Muscle of back (tissue), 11 donors: ENCODE data around the gene BEST2. TPM values are rescaled to one million over a fixed set of nuclear protein-coding genes. Genes with fewer than 3 reads are reported as not detected.
"Not testable (repeated sequence)": the region's sequence is repeated elsewhere in the genome, so short reads cannot be mapped to it uniquely, and the experiment has no call there.

Source experiments
- DNase-seq, 3 donors: peaks; one replicate each; pipeline versions ENCODE4 v3.0.0 to v3.0.0-alpha.2; 2013
- polyA plus RNA-seq, 10 donors: library from polyadenylated mRNA; unstranded; fragments of 120-200 nt; gene quantifications; one replicate each; pipeline ENCODE4 v1.2.1, GENCODE V29; 2013; ENCODE audit not compliant: insufficient read length in 10 of 10

The BEST2 gene
- polyA plus RNA-seq, 10 donors = not detected

- DNase-seq = no peak
Measured at GRCh38 chr19:12786952-12787351, 35.4 kb downstream of the BEST2 start.

DNA sequence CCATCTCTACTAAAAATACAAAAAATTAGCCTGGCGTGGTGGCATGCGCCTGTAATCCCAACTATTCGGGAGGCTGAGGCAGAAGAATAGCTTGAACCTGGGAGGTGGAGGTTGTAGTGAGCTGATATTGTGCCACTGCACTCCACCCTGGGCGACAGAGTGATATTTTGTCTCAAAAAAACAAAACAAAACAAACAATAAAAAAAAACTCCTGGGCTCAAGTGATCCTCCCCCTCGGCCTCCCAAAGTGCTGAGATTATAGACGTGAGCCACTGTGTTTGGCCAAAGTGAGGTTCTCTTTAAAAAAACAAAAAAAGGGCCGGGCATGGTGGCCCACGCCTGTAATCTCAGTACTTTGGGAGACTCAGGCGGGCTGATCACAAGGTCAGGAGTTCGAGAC, 35.9 kb downstream of the BEST2 start:
- DNase-seq = no peak

DNA sequence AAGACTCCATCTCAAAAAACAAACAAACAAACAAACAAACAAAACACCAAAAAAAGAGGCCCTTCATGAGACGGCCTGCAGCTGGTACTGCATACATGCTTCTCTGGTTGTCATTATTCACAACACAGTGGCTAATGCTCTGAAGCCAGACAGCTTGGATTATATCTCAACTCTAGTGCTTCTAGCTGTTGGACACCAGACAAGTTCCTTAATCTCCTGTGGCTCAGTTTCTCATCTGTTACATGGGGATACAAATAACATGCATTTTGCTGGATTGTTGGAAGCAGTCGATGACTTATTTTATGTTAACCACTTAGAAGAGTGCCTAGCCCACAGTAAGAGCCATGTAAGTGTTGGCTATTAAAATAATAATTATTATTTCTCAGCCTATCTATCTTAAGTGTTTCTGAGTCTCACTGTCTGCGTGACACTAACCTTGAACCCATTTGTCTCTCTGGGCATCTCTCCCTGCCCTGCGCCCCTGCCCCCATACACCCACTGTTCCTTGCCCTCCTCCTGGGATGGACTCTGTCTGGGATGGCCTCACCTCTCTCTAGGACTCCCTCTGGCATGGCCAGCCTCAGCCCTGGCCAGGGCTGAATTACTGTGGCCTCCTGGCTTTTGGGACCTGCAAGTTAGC, 36.6 kb downstream of the BEST2 start:
- DNase-seq = peak in 1 of 3 donors; percentile 91

DNA sequence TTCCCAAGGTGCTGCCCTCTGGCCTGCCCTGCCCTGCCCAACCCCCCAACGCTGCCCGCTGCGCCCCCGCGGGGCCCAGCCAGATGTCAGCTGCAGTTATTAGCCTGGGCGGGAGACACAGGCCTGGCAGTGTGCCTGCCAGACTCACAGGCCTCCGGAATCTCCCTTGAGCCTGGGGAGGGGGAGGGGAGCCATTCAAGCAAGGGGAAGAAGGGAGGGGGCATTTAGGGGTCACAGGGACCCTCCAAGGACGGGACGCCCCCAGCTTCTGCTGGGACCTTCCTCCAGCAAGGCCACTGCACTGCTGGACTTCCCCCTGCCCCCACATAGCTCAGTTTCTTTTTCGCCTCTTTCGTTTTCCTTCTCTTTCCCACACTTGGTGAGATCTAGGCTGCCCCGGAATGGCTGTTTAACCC, 37.1 kb downstream of the BEST2 start:
- DNase-seq = peak; percentile 86 to 94 (median 87)

GRCh38 chr19:12789098-12789903, 37.7 kb downstream of the BEST2 start:
- peak in 1 of 3 donors; percentile 79 for DNase-seq

GRCh38 chr19:12789904-12790619, 38.5 kb downstream of the BEST2 start:
- peak; percentile 95 to 97 (median 95) for DNase-seq

- no peak for DNase-seq
Measured at GRCh38 chr19:12790628-12791344, 39.2 kb downstream of the BEST2 start.

DNA sequence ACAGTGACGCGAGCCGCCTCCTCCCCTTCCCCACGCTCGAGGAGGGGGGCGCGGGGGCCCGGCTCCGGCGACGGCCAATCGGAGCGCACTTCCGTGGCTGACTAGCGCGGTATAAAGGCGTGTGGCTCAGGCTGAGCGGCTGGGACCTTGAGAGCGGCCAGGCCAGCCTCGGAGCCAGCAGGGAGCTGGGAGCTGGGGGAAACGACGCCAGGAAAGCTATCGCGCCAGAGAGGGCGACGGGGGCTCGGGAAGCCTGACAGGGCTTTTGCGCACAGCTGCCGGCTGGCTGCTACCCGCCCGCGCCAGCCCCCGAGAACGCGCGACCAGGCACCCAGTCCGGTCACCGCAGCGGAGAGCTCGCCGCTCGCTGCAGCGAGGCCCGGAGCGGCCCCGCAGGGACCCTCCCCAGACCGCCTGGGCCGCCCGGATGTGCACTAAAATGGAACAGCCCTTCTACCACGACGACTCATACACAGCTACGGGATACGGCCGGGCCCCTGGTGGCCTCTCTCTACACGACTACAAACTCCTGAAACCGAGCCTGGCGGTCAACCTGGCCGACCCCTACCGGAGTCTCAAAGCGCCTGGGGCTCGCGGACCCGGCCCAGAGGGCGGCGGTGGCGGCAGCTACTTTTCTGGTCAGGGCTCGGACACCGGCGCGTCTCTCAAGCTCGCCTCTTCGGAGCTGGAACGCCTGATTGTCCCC, 39.9 kb downstream of the BEST2 start, which contains the start of gene JUNB:
Gene JUNB, plus strand, starts transcription at position 142 of the 706 bp plus-strand sequence. Its CDS starts 286 bp downstream, at position 428.
- DNase-seq = peak; percentile 96 to 98 (median 97)

DNA sequence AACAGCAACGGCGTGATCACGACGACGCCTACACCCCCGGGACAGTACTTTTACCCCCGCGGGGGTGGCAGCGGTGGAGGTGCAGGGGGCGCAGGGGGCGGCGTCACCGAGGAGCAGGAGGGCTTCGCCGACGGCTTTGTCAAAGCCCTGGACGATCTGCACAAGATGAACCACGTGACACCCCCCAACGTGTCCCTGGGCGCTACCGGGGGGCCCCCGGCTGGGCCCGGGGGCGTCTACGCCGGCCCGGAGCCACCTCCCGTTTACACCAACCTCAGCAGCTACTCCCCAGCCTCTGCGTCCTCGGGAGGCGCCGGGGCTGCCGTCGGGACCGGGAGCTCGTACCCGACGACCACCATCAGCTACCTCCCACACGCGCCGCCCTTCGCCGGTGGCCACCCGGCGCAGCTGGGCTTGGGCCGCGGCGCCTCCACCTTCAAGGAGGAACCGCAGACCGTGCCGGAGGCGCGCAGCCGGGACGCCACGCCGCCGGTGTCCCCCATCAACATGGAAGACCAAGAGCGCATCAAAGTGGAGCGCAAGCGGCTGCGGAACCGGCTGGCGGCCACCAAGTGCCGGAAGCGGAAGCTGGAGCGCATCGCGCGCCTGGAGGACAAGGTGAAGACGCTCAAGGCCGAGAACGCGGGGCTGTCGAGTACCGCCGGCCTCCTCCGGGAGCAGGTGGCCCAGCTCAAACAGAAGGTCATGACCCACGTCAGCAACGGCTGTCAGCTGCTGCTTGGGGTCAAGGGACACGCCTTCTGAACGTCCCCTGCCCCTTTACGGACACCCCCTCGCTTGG, 40.7 kb downstream of the BEST2 start:
- DNase-seq = peak in 1 of 3 donors; percentile 89

GRCh38 chr19:12792853-12793289, 41.3 kb downstream of the BEST2 start:
- no peak for DNase-seq

DNA sequence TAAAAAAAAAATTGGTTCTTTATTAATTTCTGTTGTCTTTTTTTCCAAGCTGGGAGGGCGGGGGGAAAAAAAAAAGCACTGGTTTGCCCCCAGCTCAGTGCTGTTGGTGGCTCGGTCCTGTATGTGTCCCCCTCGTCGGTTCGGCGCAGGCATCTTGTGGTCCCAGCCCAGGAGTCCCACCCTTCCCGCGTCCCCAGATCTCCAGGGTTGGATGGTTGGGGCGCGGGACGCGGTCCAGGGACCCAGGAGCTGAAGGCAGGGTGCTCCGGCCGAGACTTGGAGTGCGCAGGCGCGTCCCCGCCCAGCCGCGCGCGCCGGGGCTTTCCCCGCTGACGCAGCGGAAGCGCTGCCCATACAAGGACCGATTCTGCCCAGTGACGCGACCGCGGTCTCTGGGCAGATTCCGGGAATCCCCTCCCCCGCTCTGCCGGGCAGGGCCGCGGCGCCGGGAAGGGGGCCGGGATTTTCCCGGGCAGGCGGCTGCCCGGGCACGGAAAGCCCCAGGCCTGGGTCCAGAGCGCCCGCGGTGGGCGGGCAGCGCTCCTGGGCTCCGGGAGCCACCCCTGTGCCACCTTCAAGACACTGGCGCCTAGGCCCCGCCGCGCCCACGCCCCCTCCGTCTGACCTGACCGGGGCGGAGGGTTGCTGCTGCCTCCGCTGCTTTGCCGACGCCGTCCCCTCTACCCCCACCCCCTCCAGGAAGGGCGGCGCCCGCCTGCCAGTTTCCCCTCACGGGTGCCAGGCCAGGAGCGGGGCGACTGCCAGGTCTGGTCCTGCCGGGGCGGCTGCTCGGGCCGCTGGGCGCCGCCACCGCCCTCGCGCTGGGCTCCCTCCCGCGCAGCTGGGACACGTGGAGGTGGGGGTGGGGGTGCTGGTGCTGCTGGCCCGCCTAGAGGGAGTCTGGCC, 42.0 kb downstream of the BEST2 start:
- DNase-seq = peak; percentile 95 to 98 (median 98)

DNA sequence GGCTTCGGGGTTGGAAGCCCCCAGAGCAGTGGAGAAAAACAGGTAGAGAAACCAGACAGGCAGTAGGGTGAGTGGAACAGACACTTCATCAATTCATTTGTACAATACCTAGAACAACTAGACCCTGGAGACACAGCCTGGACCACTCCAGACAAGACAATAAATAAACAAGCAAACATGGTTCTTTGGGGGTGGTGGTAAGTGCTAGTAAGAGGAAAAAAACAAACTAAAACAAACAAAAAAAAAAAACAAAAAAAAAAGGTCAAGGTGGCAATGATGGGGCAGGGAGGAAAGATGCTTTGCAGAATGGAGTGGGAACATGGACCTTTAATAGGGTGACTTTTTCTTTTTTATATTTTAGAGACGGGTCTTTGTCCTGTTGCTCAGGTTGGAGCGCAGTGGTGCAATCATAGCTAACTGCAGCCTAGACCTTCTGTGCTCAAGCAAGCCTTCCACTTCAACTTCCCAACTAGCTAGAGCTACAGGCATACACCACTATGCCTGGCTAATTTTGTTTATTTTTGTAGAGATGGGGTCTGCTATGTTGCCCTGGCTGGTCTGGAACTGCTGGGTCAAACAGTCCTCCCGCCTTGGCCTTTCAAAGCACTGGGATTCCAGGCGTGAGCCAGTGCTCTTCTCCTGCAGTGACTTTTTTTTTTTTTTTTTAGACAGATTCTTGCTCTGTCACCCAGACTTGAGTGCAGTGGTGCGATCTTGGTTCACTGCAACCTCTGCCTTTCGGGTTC, 42.8 kb downstream of the BEST2 start:
- peak in 1 of 3 donors; percentile 34 for DNase-seq

- DNase-seq = no peak
Measured at GRCh38 chr19:12794971-12795381, 43.4 kb downstream of the BEST2 start.

DNA sequence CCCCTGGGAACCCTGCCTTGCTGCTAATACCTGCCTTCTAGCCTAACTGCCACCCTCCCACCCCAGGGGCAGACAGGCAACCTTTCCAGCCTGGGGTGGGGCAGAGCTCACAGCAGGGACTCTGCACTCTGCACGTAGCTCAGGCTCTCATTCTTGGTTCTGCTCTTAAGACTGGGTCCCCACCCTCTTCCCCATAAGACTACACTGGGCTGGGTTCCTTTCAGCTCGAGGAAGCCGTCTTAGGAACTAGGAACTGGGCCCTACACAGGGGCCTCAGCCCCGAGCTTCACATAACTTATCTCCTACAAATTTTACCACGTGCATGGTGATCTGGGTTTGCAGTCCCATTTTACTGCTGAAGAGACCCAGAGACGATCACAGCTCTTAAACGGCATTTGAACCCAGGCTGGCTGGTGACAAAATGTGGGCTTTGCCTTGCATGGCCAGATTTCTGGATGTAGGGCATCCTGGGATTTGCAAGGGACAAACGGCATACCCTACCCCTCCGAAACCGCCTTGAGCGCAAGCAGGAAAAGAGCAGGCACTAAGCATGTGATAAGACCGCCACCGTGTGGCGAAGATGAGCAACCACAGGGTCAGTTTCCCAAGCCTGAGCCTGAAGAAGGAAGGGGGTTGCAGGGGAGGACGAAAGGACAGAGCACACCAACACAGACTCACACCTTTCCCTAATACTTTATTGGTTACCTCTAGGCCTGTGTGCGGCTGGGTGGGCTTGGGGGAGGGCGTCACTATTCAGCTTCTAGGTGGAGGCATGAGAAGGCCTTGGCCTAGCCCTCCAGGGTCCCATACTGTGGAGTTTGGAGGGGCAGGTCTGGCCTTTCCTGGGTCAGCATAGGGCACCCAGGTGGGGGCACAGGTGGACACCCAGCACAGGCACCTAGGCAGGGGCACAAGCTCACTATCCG, 44.8 kb downstream of the BEST2 start:
- peak; percentile 79 to 92 (median 90) for DNase-seq

- peak in 1 of 3 donors; percentile 18 for DNase-seq
Measured at GRCh38 chr19:12797141-12797587, 45.6 kb downstream of the BEST2 start.

- DNase-seq = not testable (repeated sequence)
Measured at GRCh38 chr19:12797607-12798006, 46.0 kb downstream of the BEST2 start.
